Activated CD4-positive, alpha-beta T cell treated with anti-CD3 and anti-CD28 coated beads, Interleukin-2, Interleukin-4, amounts not matched to agents 100 ng/mL and 50 ng/mL, durations not matched to agents 16 hours and 8 hours (primary cell): ENCODE data around the gene DAP.

Source experiments
- DNase-seq: peaks from one replicate; pipeline ENCODE4 v3.0.0-alpha.2; 2020; ENCODE audit warnings: low spot score

Gene DAP

DNA sequence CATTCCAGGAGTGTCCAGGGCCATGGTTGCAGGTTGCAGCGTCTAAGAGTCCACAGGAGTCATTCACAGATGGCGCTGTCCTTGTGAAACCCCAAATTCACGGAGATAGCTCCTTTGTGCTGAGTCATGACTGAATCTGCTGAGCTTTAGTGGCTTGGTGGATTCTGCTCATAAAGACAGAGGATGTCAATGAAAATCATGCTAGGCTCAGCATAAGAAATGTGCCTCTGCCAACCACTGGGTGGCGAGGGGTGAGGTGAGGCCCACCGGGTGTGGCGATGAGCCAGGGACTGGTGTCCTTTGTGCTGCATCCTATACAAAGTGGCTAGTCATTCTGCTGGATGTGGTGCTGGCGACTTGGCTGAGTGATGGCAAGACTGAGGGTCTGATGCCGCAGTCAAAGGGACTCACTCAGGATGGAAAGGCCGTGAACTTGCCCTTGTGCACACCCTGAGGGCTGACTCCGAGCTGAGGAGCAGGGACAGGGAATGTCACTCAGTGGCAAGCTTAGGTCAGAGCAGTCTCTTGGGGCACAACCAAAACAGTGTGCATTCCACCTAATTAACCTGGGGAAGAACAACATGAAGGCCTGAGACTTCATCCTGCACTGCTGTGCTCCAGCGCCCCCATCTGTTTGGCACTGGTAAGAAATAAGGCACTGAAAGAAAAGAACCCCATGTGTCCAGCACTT is 71.5 kb downstream of the DAP start:
- DNase-seq = peak; percentile 29

DNA sequence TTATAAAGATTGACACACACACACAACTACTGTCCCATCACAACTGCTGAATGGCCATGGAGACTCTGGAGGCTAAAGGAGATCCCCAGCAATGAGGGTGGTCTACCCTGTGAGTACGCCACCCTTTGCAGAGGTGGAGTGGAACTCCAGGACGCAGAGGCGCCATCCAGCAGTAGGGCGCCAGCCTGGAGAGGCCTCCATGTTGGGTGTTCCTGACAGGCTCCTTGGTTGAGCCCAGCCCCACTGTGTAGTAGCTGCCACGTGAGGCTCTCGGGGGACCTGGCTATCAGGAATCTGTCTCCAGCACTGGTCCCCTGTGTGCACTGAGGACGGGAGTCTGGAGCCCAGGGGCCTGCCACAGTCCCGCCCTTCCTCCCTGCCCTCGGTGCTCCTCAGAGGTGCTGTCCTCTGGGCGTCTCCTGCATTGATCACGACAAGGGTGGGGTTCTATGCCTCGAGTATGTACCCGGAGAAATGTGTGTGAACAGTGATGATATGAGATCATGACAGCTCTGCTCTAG is 72.3 kb downstream of the DAP start:
- DNase-seq = no peak

DNA sequence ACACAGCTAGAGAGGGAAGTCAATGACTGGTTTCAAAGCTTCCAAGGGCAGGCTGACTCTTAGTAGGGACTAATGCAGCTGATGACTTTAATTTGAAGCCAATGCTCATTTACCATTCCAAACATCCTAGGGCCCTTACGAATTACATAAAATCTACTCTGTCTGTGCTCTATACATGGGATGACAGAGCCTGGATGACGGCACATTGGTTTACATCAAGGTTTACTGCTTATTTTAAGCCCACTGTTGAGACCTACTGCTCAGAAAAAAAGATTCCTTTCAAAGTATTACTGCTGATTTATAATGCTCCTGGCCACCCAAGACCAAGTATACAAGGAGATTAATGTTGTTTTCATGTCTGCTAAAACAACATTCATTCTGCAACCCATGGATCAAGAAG is 74.1 kb downstream of the DAP start:
- DNase-seq = no peak

DNA sequence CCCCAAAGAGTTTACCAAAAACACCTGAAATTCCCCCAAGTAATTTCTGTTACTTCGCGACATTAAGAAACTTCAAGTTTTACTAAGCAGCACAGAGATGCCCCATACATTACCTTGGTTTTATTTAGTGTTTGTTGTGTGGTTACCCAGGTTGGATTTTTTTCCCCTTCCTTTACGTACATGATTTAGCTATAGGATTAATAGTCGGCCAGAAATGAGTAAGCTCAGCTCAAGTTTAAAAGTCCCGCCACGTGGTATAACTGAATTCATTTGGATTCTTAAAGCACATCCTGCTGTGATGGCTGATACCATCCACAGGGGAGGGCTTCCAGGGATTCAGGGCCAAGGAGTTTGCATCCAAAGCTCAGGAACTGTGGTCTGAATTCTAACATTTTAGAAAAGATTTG is 75.9 kb downstream of the DAP start:
- peak; percentile 41 for DNase-seq

DNA sequence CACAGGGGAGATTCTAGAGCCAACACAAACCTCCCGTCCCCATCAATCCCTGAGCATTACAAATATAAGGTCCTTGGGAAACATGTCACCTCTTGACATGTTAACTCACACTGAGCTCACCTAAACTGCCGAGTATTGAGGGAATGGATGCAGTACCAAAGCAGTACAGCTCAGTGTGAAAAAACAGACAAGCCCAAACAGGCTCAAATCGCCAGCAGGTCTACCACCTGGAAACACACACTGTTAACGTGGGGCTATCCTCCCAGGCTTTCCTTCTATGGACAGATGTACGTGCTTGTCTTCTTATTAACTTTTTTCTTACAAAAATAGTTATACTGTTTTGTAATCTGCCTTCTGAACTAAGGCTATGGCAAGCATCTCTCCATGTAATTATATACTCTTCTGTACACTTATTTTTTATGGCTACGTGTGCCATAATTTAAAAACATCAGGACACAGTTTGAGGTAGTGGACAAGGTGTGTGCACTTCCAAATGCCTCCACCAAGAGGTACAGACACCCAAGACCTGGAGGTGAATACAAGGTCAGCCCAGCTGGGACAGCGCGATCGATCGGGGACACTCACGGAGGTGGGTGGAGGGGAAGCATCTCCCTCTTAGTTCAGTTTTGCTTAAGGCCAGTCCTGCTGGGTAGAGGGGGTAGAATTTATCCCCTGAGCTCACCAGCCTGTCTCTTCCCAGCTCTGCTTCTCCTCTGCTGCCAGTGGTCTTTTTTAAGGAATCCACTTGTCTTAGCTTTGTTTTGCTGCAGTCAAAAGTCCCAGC is 76.5 kb downstream of the DAP start:
- DNase-seq = no peak

DNA sequence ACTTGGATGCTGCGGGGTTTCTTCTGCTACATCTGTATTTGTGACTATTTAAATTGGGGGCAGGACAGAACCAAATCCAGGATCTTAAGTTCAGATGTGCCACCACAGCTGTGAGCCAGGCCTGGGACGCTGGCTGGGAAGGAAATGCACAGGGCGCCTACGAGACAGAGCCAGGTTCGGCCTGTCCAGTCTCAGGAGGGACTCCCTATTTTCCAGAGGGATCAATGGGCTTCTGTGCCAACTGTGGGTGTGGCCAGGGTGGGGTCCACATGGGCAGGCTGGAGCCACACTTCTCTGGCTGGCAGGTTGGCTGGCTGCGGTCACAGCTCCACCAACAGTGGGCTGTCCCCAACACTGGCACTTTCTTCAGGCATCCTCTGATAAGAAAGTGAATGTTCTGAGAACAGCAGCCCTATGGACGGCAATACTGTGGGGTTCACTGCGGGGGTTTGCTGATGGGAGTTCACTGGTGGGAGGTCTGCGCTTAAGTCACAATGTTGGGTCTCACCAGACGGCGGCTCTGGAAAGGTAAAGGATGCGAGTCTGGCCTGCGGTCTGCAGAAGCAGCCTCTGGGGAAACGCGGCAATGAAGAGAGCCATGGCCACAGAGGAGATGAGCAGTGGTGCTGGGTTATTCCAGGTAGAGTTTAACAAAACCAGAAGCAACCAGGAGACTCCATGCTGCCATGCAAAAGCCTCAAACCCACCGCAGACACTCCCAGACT is 78.1 kb downstream of the DAP start:
- DNase-seq = no peak

DNA sequence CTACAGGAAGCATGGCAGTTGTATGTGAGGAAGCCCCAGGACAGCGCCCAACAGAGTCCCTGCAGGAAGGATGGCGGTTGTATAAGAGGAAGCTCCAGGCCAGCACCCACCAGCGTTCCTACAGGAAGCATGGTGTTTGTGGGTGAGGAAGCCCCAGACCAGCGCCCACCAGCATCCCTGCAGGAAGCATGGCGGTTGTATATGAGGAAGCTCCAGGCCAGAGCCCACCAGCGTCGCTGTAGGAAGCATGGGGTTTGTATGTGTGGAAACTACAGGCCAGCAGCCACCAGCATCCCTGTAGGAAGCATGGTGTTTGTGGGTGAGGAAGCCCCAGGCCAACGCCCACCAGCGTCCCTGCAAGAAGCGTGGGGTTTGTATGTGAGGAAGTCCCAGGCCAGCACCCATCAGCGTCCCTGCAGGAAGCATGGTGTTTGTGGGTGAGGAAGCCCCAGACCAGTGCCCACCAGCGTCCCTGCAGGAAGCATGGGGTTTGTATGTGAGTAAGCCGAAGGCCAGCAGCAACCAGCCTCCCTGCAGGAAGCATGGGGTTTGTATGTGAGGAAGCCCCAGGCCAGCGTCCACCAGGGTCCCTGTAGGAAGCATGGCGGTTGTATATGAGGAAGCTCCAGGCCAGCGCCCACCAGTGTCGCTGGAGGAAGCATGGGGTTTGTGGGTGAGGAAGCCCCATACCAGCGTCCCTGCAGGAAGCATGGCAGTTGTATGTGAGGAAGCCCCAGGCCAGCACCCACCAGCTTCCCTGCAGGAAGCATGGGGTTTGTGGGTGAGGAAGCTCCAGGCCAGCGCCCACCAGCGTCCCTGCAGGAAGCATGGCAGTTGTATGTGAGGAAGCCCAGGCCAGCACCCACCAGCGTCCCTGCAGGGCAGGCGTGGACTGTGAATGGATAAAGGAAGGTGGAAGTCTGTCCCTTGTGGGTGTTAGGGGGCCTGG is 79.0 kb downstream of the DAP start:
- DNase-seq = no peak

DNA sequence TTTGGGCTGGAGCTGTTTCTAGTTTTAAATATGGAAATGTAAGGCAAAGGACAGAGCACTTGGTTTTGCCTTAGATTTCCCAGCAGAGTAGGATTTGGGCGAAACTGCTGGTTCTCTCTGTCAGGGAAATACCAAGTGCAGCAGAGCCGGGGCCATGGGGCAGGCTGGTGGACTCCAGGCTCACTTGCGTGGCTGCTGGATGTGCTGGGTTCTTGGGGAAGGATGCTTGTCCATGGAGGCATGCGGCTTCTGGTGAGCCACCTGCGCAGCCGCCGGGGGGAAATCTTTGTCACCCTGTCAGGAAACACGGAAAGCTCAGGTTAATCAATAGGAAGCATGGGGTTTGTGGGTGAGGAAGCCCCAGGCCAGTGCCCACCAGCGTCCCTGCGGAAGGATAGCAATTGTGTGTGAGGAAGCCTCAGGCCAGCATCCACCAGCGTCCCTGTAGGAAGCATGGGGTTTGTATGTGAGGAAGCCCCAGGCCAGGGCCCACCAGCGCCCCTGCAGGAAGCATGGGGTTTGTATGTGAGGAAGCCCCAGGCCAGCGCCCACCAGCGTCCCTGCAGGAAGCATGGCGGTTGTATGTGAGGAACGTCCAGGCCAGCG is 80.1 kb downstream of the DAP start:
- no peak for DNase-seq

DNA sequence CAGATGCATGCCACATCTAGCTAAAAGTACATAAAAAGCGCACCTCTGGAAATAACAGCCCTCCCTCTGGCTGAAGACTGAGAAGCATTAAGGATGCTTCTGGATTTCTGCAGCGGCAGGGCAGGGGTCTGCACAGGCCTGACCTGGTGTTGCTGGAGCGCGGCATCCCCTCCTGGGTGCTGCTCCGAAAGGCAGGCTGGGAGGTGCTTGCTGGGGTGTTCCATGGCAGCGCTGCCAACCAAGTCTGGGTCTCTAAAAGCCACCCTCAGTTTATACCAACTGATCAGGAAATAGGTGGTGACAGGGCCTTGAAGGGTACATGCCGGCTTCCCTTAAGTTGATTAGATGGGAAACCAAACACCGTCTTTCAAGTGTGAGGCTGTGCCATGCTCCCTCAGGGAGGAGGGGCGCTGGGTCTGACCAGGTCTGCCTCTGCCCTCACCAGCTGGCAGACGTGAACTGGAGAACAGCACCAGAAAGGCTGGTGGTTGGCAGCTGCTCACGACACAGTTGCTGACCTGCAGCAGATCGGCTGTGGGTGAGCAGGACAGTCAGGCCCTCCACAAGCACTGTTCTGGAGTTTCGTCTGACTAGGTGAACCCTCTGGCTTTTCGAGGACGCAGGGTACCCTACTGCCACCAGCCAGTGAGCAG is 81.6 kb downstream of the DAP start:
- DNase-seq = no peak

DNA sequence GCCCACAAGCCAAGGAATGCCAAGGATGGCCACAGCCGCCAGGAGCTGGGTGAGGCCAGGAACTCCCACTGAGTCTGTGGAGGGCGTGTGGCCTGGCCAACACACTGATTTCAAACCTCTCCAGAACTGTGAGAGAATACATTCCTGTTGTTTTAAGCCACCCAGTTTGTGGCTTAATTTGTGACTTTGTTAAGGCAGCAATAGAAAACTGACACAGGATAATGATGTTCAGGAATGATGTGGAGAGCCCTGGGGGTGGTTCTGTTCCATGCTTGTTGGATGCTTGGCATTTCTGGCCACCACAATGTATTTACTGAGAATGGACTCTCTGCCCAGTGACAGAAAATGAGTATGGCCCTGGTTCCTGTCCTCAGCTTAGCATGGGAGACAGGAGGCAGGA is 82.8 kb downstream of the DAP start:
- DNase-seq = no peak

DNA sequence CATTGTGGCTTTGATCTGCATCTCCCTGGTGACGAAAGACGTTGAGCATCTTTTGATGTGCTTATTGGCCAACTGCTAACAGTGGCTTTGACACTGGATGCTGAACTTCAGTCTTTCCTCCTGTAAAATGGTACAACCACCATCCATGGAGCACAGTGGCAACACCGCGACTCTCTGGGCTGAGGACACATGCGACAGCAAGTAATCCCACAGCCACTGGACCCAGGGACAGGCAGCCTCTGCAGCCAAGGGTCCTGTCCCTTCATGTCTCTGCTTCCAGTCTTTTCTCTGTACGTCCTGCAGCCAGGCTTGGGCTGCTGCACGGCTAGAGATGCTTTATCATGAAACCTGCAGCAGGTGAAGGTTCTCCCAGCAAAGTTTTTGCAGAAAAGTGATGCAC is 83.5 kb downstream of the DAP start:
- DNase-seq = no peak

DNA sequence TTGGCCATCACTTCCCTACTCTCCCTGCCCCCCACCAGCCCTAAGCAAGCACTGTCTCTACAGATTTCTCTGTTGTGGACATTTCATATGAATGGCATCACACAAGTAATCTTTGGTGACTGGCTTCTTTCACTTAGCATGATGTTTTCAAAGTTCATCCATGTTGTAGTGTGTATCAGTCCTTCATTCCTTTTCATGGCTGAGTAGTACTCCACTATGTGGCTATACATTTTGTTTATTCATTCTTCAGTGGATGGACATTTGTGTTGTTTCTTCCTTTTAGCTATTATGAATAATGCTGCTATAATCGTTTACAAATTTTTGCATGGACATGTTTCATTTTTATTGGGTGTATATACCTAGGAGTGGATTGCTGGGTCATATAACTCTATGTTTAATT is 84.1 kb downstream of the DAP start:
- no peak for DNase-seq

DNA sequence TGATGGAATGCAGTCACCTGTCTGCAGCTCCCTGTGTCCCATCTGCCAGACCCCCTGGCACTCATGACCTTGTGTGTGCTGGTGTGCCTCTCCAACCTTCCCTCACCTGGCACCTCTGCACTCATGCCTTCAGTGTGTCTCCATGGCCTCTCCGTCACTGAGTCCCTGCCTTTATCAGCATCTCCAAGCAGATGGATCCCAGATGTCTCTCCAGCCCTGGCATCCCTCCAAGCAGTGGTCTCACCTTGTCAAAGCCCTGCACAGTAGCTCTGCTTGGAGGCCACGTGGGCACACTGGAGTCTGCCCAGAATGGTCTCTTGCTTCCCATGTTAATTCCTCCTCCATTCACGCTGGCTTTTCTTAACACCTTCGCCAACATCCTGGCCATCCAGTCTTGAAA is 84.8 kb downstream of the DAP start:
- no peak for DNase-seq

DNA sequence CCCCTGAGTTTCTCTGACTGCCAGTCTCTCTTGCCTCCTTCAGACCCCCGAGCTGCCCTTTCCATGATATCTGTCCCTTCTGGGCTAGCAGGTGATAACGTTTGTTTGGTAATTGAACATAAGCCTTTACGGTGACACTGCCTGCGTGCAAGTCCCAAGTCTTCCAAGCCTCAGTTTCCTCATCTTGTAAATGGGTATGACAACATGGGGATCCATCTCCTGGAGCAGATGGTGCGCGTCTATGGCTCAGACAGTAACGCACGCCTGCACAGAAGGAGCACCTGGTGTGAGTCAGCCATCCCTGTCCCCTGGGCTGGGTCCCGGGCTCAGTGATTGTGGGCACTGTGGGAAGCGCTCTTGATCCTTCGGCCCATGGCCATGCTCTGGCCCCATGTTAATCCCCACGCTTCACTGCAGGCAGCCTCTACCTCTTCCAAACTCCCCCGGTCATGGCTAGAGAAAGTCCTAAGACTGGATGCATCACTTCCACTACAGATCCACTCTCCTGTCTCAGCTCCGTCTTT is 85.8 kb downstream of the DAP start:
- DNase-seq = no peak

DNA sequence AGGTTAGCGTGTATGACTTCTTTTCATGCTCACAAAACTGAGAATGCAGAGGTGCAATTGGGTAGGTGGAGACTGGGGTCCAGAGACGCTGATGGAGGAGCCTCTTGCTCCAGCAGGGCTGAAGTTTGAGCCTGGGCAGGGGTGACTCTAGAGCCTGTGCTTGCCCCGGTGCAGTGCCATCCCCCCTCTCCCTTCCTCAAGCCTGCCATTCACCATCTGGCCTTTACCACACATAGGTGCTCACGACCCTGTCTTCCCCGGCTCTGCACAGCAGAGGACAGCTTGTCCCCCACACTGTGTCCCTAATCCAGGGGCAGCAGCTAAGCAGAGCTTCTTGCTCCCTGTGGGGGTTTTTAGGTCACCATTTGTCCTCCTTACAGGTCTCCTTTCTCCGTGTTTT is 86.5 kb downstream of the DAP start:
- no peak for DNase-seq

DNA sequence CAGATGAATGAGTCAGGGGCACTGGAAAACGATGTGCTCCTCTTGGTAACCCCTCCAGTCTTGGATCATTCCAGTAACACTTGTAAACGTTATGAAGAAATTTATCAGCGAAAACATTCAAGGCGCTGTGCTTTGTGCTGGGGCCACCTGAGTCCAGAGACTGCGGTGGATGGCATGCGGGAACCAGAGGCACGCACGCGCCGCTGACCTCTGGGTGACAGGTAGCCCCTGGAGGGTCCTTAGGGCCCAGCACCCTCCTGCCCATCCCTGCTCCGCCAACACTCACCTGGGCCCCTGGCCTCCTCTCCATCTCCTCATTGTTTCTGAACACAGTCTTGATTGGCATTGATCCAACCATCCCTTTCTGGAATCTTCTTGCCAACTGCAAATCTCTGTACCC is 86.9 kb downstream of the DAP start:
- DNase-seq = no peak

DNA sequence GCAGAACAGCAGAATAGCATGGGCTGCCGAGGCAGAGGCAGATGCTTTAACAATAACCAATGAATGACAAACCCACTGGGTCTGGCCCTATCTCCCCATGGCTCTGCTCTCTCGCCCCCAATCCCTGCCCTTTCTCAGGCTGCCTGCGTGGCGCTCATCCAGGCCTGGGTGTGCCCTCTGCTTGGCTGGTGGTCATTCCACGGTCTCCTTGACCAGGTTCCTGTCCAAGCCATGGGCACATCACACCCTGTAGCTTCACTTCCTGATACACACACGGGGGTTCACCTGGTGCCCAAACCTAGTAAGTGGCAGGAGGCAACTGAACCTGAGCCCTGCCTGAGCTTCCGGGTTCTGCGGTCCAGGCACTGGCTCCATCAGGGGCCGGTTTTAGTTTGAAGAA is 87.6 kb downstream of the DAP start:
- no peak for DNase-seq

DNA sequence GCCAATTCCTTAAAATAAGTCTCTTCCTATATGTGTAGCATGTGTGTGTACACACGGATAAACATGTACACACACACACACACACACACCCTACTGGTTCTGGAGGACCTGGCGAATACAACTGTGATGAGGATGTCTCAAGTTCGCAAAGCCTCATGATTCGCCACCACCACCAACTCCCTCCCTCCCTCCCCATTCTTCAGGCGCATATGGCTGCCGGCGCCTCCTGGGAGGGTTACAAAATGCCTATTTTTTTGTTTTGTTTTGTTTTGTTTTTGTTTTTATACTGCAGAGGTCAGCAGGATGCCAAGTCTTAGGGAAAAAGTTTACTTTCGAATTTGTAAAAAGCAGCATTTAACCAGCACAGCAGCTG is 88.0 kb downstream of the DAP start:
- no peak for DNase-seq

DNA sequence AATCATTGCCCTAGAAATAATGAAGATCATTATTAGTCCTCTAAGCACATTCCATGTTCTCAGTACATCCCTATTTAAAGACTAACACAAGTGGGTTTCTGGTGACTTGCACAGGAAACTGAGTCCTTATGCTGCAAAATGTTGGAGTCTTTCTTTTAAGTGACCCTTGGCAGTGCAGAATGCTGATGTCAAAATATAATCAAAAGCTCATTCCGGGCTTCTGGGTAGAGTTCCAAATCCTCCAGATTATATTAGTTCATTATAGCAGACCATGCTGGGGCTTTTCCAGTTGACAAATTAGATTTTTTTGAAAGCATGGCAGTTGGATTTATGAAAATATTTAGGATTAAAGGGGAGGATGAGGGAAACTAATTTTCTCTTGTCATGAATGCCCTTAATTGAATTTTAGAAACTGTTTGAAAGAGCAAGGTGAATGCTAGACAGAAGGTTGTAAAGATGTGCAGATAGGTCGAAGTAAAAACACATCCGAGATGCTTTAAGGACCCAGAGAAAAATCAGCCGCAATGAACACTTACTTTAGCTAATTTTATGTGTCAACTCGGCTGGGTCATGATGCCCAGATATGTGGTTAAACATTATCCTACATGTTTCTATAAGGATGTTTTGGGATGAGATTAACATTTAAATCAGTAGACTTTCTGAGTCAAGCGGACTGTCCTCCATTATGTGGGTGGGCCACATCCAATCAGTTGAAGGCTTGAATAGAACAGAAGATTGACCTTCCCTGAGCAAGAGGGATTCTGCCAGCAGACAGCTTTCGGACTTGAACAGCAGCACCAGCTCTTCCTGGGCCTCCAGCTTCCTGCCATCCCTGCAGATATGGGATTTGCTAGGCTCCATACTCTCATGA is 88.7 kb downstream of the DAP start:
- no peak for DNase-seq
